Endodermal cell (in vitro differentiated cells): ENCODE measurements around the gene SECISBP2L. TPM values are rescaled to one million over a fixed set of nuclear protein-coding genes. Genes with fewer than 3 reads are reported as not detected.

Experiments used
- DNase-seq: peaks from one replicate; pipeline ENCODE4 v3.0.0-alpha.2; 2017
- H3K27ac ChIP-seq: 2 replicates; pipeline ENCODE4 v1.5.1; 2013; ENCODE audit warnings: mild to moderate bottlenecking, low read depth, low read length, moderate library complexity
- H3K27me3 ChIP-seq: 2 replicates; pipeline ENCODE4 v1.6.1; 2013; ENCODE audit warnings: mild to moderate bottlenecking, low read length, moderate library complexity; ENCODE audit not compliant: insufficient read depth, control insufficient read depth, poor library complexity, severe bottlenecking
- H3K36me3 ChIP-seq: 2 replicates; pipeline ENCODE4 v1.7.0; 2013; ENCODE audit warnings: mild to moderate bottlenecking, low read length, moderate library complexity; ENCODE audit not compliant: control insufficient read depth, insufficient read depth
- H3K4me1 ChIP-seq: one replicate; pipeline ENCODE4 v1.7.0; 2013; ENCODE audit warnings: low read length; ENCODE audit not compliant: control insufficient read depth, insufficient read depth
- H3K4me3 ChIP-seq: 2 replicates; pipeline ENCODE4 v1.5.1; 2013; ENCODE audit warnings: mild to moderate bottlenecking, low read length, moderate library complexity
- H3K9ac ChIP-seq: 2 replicates; pipeline ENCODE4 v1.6.1; 2013; ENCODE audit warnings: mild to moderate bottlenecking, low read length, moderate library complexity; ENCODE audit not compliant: poor library complexity, severe bottlenecking; ENCODE audit errors: extremely low read depth
- H3K9me3 ChIP-seq: 2 replicates; pipeline ENCODE4 v1.6.1; 2013; ENCODE audit warnings: mild to moderate bottlenecking, low read length, moderate library complexity; ENCODE audit not compliant: control insufficient read depth
- H3K27ac Mint-ChIP-seq: 2 replicates; pipeline ENCODE4 v1.8.0; 2020; ENCODE audit warnings: mixed read lengths
- H3K27me3 Mint-ChIP-seq: 2 replicates; pipeline ENCODE4 v1.8.0; 2021; ENCODE audit warnings: mild to moderate bottlenecking, mixed read lengths; ENCODE audit not compliant: insufficient read depth
- H3K36me3 Mint-ChIP-seq: 2 replicates; pipeline ENCODE4 v1.8.0; 2020; ENCODE audit warnings: low read depth, mixed read lengths
- H3K4me1 Mint-ChIP-seq: 2 replicates; pipeline ENCODE4 v1.8.0; 2020; ENCODE audit warnings: mixed read lengths
- H3K4me3 Mint-ChIP-seq: 2 replicates; pipeline ENCODE4 v1.8.0; 2020; ENCODE audit warnings: mild to moderate bottlenecking, moderate library complexity, mixed read lengths
- H3K9me3 Mint-ChIP-seq: 2 replicates; pipeline ENCODE4 v1.8.0; 2020; ENCODE audit warnings: mild to moderate bottlenecking, mixed read lengths
- CTCF ChIP-seq: fragments of 200-600 bp; sonication (generic); conservative IDR thresholded peaks from 2 replicates; pipeline ENCODE4 v1.5.0; 2021; ENCODE audit warnings: antibody characterized with exemption, mild to moderate bottlenecking
- WGBS, 2 experiments: methylation state at CpG; one replicate each; pipeline versions ENCODE4 v1.1.5 to v1.1.7; 2013; ENCODE audit warnings: missing lambda C conversion rate in 2 of 2, mixed read lengths in 1 of 2; ENCODE audit not compliant: insufficient coverage in 1 of 2, insufficient read length in 1 of 2; 5-methylcytosine and 5-hydroxymethylcytosine counted together
- total RNA-seq, 2 donors: library from RNA; stranded (reverse); fragmentation: NEBNext Ultra II Directional in 1 of 2; extraction: Animal tissue kit (Norgen Biotek cat#: 25700) in 1 of 2; gene quantifications; 2 replicates in 1 of 2; 3 replicates in 1 of 2; pipeline ENCODE4 v1.2.1, GENCODE V29; 2021

Gene SECISBP2L
- total RNA-seq, 2 donors from 2014 or later = 49.4 to 51.0 TPM

- Mint-ChIP-seq H3K36me3 (no peaks in the 10 kb centered on the region), H3K4me1 (peaks cover 34% of the 10 kb centered on the region), H3K4me3 (no peak overlapping the region), H3K27me3 (peaks cover 2% of the 10 kb centered on the region), H3K9me3 (no peaks in the 10 kb centered on the region), H3K27ac (no peak overlapping the region)
- Histone ChIP-seq H3K36me3 (no peaks in the 10 kb centered on the region), H3K4me3 (no peak overlapping the region), H3K9me3 (no peaks in the 10 kb centered on the region), H3K27ac (no peak overlapping the region), H3K4me1 (no peaks in the 10 kb centered on the region), H3K9ac (no peak overlapping the region), H3K27me3 (no peaks in the 10 kb centered on the region)
- DNase-seq = no peak
- TF ChIP-seq CTCF = no peak
- WGBS, 2 experiments = 84 to 93% methylated on average over 3 of the region's 3 CpGs
Measured at GRCh38 chr15:49084285-49084570, 38.0 kb upstream of the SECISBP2L start.

GRCh38 chr15:49083401-49084284, 37.4 kb upstream of the SECISBP2L start:
- H3K27ac Mint-ChIP-seq = no peak overlapping the region
- H3K4me3 ChIP-seq = no peak overlapping the region
- no peaks in the 10 kb centered on the region for H3K4me1 ChIP-seq
- H3K4me3 Mint-ChIP-seq = no peak overlapping the region
- WGBS, 2 experiments = 89 to 95% methylated on average over 5 of the region's 5 CpGs
- no peaks in the 10 kb centered on the region for H3K36me3 ChIP-seq
- H3K27ac ChIP-seq = no peak overlapping the region
- H3K27me3 Mint-ChIP-seq = peaks cover 2% of the 10 kb centered on the region
- no peak for DNase-seq
- H3K27me3 ChIP-seq = no peaks in the 10 kb centered on the region
- TF ChIP-seq CTCF = no peak
- H3K9ac ChIP-seq = no peak overlapping the region
- no peaks in the 10 kb centered on the region for H3K36me3 Mint-ChIP-seq
- no peaks in the 10 kb centered on the region for H3K9me3 ChIP-seq
- peaks cover 29% of the 10 kb centered on the region for H3K4me1 Mint-ChIP-seq
- no peaks in the 10 kb centered on the region for H3K9me3 Mint-ChIP-seq

- no peak overlapping the region for H3K27ac ChIP-seq
- no peaks in the 10 kb centered on the region for H3K36me3 ChIP-seq
- Mint-ChIP-seq H3K4me3 (no peak overlapping the region), H3K4me1 (peaks cover 29% of the 10 kb centered on the region), H3K9me3 (no peaks in the 10 kb centered on the region), H3K27ac (no peak overlapping the region), H3K27me3 (peaks cover 2% of the 10 kb centered on the region), H3K36me3 (no peaks in the 10 kb centered on the region)
- 80 to 100% methylated on average over 1 of the region's 1 CpG for WGBS, 2 experiments
- DNase-seq = no peak
- no peak overlapping the region for H3K4me3 ChIP-seq
- no peak overlapping the region for H3K9ac ChIP-seq
- TF ChIP-seq CTCF = no peak
- no peaks in the 10 kb centered on the region for H3K9me3 ChIP-seq
- no peaks in the 10 kb centered on the region for H3K4me1 ChIP-seq
- no peaks in the 10 kb centered on the region for H3K27me3 ChIP-seq
Measured at GRCh38 chr15:49082960-49083359, 36.7 kb upstream of the SECISBP2L start.
